ENCODE data around the gene CFAP97D2.

DNA sequence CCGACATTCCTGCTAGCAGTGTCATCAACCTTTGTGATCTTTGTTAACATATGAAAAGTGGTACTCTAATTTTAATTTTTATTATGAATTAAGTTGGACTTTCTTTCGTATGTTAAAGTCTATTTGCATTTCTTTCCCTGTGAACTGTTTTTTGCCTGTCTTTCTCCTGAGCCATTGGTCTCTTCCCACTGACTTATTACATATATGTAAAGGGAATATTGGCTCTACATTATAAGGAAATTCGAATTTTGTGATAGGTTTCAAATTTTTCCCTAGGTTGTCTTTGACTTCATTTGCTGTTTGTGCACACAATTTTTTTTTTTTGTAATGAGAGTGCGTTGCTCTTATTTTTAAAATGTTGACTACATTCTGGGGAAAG, 55.2 kb downstream of the CFAP97D2 start:
- no peak for TF ChIP-seq EZH2 (IDR thresholded peaks at IDR 0.05; ENCODE audit: borderline replicate concordance)
- TF ChIP-seq, protein P1, sequence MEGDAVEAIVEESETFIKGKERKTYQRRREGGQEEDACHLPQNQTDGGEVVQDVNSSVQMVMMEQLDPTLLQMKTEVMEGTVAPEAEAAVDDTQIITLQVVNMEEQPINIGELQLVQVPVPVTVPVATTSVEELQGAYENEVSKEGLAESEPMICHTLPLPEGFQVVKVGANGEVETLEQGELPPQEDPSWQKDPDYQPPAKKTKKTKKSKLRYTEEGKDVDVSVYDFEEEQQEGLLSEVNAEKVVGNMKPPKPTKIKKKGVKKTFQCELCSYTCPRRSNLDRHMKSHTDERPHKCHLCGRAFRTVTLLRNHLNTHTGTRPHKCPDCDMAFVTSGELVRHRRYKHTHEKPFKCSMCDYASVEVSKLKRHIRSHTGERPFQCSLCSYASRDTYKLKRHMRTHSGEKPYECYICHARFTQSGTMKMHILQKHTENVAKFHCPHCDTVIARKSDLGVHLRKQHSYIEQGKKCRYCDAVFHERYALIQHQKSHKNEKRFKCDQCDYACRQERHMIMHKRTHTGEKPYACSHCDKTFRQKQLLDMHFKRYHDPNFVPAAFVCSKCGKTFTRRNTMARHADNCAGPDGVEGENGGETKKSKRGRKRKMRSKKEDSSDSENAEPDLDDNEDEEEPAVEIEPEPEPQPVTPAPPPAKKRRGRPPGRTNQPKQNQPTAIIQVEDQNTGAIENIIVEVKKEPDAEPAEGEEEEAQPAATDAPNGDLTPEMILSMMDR (IDR thresholded peaks at IDR 0.05; ENCODE audit: poor library complexity) = no peak
- no peak for TF ChIP-seq EZH2phosphoT487 (IDR thresholded peaks at IDR 0.05; ENCODE audit: low read depth, severe bottlenecking, unreplicated experiment)
